HEK293T (cell line): ENCODE measurements around the gene ZDHHC13.
"Not testable (repeated sequence)": the region's sequence is repeated elsewhere in the genome, so short reads cannot be mapped to it uniquely, and the experiment has no call there.

Source experiments
- CTCF ChIA-PET: fragments of 350-600 bp; formaldehyde crosslinking; extraction: SDS; loops from one replicate; lab custom pipeline; 2021; ENCODE audit warnings: antibody characterized with exemption, inconsistent platforms; lab: Yijun Ruan, JAX
- POLR2A ChIA-PET: fragments of 350-600 bp; formaldehyde crosslinking; extraction: SDS; loops from one replicate; lab custom pipeline; 2020; ENCODE audit warnings: antibody characterized with exemption, inconsistent platforms; lab: Yijun Ruan, JAX
- DNase-seq: peaks from one replicate; pipeline ENCODE4 v3.0.0; 2012; ENCODE audit warnings: mixed read lengths; ENCODE audit errors: extremely low spot score
- ARNT ChIP-seq: fragments of 450-650 bp; IDR thresholded peaks from 2 replicates; pipeline ENCODE4 v1.6.1; 2017; ENCODE audit warnings: mild to moderate bottlenecking
- BHLHE40 ChIP-seq: fragments of 450-650 bp; IDR thresholded peaks from 2 replicates; pipeline ENCODE4 v1.6.1; 2016; ENCODE audit warnings: mild to moderate bottlenecking, moderate library complexity, borderline replicate concordance
- CTBP1 ChIP-seq: fragments of 450-650 bp; IDR thresholded peaks from 2 replicates; pipeline ENCODE4 v1.6.1; 2016; ENCODE audit warnings: borderline replicate concordance
- ELF4 ChIP-seq: fragments of 450-650 bp; IDR thresholded peaks from 2 replicates; pipeline ENCODE4 v1.6.1; 2017; ENCODE audit warnings: antibody characterized with exemption
- FOXA1 ChIP-seq: fragments of 450-650 bp; IDR thresholded peaks from 2 replicates; pipeline ENCODE4 v1.6.1; 2016; ENCODE audit warnings: mild to moderate bottlenecking
- FOXK2 ChIP-seq: fragments of 450-650 bp; IDR thresholded peaks from 2 replicates; pipeline ENCODE4 v1.6.1; 2016; ENCODE audit warnings: mild to moderate bottlenecking
- FOXM1 ChIP-seq: fragments of 450-650 bp; IDR thresholded peaks from 2 replicates; pipeline ENCODE4 v1.6.1; 2017; ENCODE audit warnings: mild to moderate bottlenecking, borderline replicate concordance
- HDGF ChIP-seq: fragments of 450-650 bp; IDR thresholded peaks from 2 replicates; pipeline ENCODE4 v1.6.1; 2017; ENCODE audit warnings: antibody characterized with exemption, borderline replicate concordance
- L3MBTL2 ChIP-seq: fragments of 450-650 bp; conservative IDR thresholded peaks from 2 replicates; pipeline ENCODE4 v1.6.1; 2016; ENCODE audit warnings: mild to moderate bottlenecking
- LEF1 ChIP-seq: fragments of 450-650 bp; IDR thresholded peaks from 2 replicates; pipeline ENCODE4 v1.6.1; 2017; ENCODE audit warnings: mild to moderate bottlenecking, borderline replicate concordance
- NFRKB ChIP-seq: fragments of 450-650 bp; IDR thresholded peaks from 2 replicates; pipeline ENCODE4 v1.6.1; 2016; ENCODE audit warnings: mild to moderate bottlenecking, moderate library complexity
- PKNOX1 ChIP-seq: fragments of 450-650 bp; IDR thresholded peaks from 2 replicates; pipeline ENCODE4 v1.6.1; 2016
- SP1 ChIP-seq: fragments of 450-650 bp; IDR thresholded peaks from 2 replicates; pipeline ENCODE4 v1.6.1; 2017
- SUZ12 ChIP-seq: fragments of 450-650 bp; IDR thresholded peaks from 2 replicates; pipeline ENCODE4 v1.6.1; 2016; ENCODE audit warnings: mild to moderate bottlenecking
- TARDBP ChIP-seq: fragments of 450-650 bp; IDR thresholded peaks from 2 replicates; pipeline ENCODE4 v1.6.1; 2016
- ZNF384 ChIP-seq: fragments of 450-650 bp; IDR thresholded peaks from 2 replicates; pipeline ENCODE4 v1.6.1; 2016

ZDHHC13 gene

GRCh38 chr11:19117760-19118097, 761 bp downstream of the ZDHHC13 start:
- ChIA-PET CTCF (no interaction called here), POLR2A (no interaction called here)
- TF ChIP-seq HDGF (no peak), SUZ12 (no peak), FOXM1 (no peak), ELF4 (no peak), L3MBTL2 (no peak), ZNF384 (no peak), SP1 (no peak), CTBP1 (no peak), LEF1 (no peak), PKNOX1 (no peak), BHLHE40 (no peak), ARNT (no peak), FOXK2 (no peak), TARDBP (no peak), FOXA1 (no peak), NFRKB (no peak)
- no peak for DNase-seq

GRCh38 chr11:19121646-19122045, 4.7 kb downstream of the ZDHHC13 start:
- CTCF ChIA-PET = no interaction called here
- no peak for TF ChIP-seq HDGF
- no peak for TF ChIP-seq TARDBP
- no peak for TF ChIP-seq FOXA1
- TF ChIP-seq BHLHE40 = no peak
- TF ChIP-seq FOXM1 = no peak
- no peak for TF ChIP-seq ZNF384
- no peak for TF ChIP-seq CTBP1
- TF ChIP-seq L3MBTL2 = no peak
- POLR2A ChIA-PET = no interaction called here
- DNase-seq = no peak

GRCh38 chr11:19122960-19123615, 6.1 kb downstream of the ZDHHC13 start:
- TF ChIP-seq ZNF384 = no peak
- TF ChIP-seq CTBP1 = no peak
- TF ChIP-seq TARDBP = no peak
- TF ChIP-seq SP1 = no peak
- TF ChIP-seq ELF4 = no peak
- TF ChIP-seq PKNOX1 = no peak
- no peak for TF ChIP-seq NFRKB
- TF ChIP-seq FOXM1 = no peak
- TF ChIP-seq FOXA1 = no peak
- TF ChIP-seq LEF1 = no peak
- no peak for TF ChIP-seq ARNT
- no peak for TF ChIP-seq HDGF
- DNase-seq = no peak
- ChIA-PET CTCF (no interaction called here), POLR2A (no interaction called here)

- CTCF ChIA-PET, POLR2A ChIA-PET, DNase-seq: not testable (repeated sequence)
These were observed 9.8 kb downstream of the ZDHHC13 start for GRCh38 chr11:19126562-19127325.

GRCh38 chr11:19134004-19134403, 17.0 kb downstream of the ZDHHC13 start:
- TF ChIP-seq ARNT = no peak
- POLR2A ChIA-PET = no interaction called here
- no peak for DNase-seq
- CTCF ChIA-PET = no interaction called here

- DNase-seq, POLR2A ChIA-PET, CTCF ChIA-PET: not testable (repeated sequence)
These were observed 19.9 kb downstream of the ZDHHC13 start for GRCh38 chr11:19136884-19137283.

- TF ChIP-seq PKNOX1 (no peak), TARDBP (no peak), ZNF384 (no peak), BHLHE40 (no peak), CTBP1 (no peak), HDGF (no peak), ELF4 (no peak), SUZ12 (no peak), SP1 (no peak), NFRKB (no peak), ARNT (no peak), FOXK2 (no peak), FOXA1 (no peak), LEF1 (no peak), L3MBTL2 (no peak), FOXM1 (no peak)
- POLR2A ChIA-PET = no interaction called here
- no peak for DNase-seq
- CTCF ChIA-PET = no interaction called here
These were observed 28.4 kb downstream of the ZDHHC13 start for GRCh38 chr11:19145319-19145718.
